HG02943 (cell line): ENCODE results near the gene DBN1.

Experiments
- ATAC-seq: cut with Tn5 transposase; IDR thresholded peaks from one replicate; pipeline ENCODE4 v1.9.1; 2021; ENCODE audit warnings: mild to moderate bottlenecking, low read depth, moderate library complexity; ENCODE audit not compliant: unreplicated experiment

Gene DBN1

DNA sequence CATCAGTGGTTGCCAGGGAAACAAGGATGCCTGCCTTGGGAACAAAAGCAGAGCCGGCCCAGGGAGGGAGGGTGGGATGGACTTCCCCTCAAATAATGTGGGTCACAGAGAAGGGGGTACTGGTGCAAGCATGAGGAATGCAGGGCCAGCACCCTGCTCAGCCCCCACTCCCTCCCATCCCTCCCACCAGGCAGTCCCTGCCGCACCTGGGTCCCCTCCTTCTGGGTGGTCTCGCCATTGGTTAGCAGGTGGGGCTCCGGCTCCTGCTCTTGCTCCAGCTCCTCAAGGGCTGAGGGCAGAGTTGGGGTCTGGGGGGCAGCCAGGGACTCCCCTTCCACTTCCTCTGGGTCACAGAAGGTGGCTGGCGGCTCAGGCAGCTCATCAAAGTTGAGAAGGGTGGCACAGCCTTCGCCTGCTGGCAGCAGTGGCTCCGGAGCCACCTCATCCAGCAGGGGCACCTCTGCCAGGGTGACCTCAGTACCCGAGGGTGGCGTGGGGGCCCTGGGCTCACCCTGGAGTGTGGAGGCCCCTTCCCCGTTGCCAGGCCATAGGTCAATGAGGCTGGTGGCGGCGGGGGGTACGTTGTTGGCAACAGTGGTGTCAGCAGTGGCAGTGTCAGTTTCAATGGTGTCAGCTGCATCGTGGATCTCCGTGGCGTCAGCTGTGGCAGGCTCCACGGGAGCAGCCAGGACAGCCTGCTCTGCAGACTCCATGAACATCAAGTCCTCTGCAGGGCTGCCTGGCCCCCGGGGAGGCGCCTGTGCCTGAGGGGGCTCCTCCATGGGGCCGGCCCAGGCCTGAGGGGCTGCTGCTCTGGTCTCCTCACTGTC is 15.4 kb downstream of the DBN1 start:
- ATAC-seq: no peak

DNA sequence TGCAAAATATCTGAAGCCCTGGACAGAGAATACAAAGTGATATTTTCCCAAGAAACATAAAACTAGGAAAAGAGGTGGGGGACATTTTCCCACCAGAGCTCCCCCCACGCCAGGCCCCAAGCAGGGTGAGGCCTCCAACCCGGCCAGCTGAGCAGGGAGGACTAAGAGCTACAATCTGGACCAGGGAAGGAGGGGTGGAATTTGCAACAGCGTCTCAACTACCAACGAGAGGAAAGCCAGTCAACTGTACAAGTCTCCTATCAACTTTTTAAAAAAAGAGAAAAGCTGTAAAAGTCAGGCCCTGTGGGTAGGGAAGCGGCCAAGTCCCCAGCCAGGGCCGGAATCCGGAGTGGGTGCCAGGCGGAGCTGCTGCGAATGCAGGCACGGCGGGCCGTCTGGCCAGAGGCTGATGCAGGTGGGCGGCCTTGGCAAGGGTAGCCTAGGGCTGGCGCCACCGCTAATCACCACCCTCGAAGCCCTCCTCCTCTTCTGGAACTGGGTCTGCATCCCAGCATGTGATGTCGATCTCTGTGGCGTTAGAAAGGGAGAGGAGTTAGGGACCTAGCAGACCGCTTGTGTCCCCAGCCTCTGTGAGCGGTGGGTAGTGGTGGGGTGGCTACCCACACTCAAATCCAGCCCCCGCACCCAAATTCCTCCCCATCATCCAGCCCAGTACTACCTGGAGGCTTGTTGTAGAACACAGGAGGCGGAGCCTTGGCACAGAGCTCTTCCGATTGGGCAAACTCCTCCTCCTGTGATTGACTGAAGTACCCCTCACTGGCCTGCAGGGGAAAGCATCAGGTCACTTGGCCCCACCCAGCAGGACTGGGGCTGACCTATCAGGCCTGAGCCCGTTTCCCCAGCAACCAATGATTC is 16.2 kb downstream of the DBN1 start:
- ATAC-seq: peak; percentile 32

DNA sequence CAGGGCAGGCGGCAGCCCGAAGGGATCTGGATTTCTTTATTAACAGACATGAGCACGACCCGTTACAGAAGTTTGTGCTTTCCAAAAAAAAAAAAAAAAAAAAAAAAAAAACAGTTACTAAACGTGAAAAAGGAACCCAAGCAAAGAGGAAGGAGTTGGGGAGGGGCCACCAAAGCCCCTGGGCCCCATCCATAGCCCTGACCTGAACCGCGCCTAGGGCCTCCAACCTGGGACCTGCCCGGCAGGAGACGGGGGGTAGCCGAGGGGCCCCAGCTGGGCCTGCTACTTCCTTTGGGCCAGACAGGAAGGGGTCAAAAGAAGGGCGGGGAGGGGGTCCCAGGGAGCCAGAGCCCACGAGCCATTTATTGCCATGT is 16.9 kb downstream of the DBN1 start:
- no peak for ATAC-seq

DNA sequence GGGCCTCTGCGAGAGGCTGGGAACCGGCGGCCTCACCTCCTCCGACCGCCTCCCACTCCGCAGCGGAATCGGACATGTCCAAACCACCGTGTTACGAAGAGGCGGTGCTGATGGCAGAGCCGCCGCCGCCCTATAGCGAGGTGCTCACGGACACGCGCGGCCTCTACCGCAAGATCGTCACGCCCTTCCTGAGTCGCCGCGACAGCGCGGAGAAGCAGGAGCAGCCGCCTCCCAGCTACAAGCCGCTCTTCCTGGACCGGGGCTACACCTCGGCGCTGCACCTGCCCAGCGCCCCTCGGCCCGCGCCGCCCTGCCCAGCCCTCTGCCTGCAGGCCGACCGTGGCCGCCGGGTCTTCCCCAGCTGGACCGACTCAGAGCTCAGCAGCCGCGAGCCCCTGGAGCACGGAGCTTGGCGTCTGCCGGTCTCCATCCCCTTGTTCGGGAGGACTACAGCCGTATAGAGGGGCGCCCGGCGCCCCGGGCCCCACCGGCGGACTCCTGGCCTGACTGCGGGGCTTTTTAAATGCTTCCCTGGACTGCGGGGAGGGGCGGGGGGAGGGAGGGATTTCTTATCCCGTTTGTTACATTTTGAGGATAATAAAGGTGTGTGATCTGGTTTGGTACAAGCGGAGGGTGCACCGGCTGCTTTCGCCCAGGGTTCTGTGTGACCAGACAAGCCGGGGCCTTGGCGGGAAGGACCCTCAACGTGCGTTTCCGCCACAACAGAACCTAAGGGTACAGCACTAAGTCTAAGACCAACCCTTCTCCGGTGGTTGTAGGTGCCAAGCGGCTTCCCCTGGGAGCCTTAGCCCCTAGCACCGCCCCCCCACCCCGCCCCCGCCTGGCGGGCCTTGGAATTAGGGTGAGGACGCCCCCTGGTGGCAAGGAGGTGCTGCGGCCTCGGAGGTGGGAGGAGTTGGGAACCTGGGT is 17.5 kb downstream of the DBN1 start:
- peak; percentile 22 for ATAC-seq

DNA sequence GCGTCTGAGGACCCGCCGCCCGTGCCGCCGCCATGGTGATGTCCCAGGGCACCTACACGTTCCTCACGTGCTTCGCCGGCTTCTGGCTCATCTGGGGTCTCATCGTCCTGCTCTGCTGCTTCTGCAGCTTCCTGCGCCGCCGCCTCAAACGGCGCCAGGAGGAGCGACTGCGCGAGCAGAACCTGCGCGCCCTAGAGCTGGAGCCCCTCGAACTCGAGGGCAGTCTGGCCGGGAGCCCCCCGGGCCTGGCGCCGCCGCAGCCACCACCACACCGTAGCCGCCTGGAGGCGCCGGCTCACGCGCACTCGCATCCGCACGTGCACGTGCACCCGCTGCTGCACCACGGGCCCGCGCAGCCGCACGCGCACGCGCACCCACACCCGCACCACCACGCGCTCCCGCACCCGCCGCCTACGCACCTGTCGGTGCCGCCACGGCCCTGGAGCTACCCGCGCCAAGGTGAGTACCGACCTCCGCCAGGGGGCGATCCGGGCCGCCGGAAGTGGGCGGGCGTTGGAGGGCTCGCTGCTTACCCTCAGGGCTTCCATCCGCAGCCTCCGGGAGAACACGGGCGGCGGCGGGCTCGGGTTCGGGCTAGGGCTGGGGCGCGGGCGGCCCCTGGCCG is 18.3 kb downstream of the DBN1 start:
- peak; percentile 34 for ATAC-seq

DNA sequence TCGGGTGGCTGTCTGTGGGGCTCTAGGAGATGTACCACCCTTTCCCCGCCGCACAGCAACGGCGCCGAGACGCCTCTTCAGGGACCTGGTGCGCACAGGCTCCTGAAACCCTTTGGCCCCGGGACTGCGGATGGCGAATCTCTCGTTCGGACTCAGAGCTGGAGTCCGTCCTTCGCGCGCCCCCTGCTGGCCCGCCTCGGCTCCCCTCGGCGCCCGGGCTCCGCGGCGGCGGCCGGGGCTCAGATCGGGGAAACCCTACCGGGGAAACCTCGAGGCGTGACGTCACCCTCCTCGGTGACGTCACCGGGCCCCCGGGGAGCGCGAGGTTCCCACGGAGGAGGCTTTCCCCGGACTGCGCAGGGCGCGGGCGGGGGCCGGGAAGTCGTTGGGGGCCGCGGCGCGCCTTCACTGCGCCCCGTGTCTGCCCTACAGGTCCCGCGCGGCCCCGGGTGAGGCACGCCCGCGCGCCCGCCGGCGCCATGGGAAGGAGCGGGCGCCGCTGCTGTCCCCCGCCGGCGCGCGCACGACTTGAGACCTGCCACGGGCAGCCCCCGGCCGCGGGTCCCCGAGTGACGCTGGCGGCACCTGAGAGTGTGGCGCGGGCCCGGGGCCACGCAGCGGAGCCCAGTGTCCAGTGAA is 18.9 kb downstream of the DBN1 start:
- peak; percentile 40 for ATAC-seq

DNA sequence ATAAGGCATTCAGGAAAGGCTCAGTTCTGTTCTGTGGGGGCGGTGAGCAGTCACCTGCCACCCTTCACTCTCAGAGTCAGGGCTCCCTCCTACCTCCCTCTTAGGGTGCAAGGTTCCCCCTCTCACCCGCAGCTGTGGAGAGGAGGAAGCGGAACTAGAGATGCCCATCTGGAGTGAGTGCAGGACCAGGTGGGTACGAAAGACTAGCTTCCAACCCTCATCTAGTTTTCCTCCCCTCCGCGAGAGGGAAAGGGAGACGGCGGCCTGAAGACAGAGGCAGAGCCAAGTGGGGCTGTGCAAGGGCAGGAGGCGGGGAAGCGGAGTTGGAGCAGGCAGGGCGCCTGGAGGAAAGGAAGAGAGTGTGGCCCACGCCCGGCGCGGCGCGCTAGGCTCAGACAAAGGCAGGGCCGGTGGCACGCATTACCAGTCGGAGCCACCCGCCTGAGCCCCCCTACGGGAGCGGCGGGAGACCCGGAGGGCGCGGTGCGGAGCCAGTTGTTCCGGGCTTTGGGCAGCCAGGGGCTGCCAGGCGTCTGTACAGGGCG is 19.5 kb downstream of the DBN1 start:
- ATAC-seq: peak; percentile 2

DNA sequence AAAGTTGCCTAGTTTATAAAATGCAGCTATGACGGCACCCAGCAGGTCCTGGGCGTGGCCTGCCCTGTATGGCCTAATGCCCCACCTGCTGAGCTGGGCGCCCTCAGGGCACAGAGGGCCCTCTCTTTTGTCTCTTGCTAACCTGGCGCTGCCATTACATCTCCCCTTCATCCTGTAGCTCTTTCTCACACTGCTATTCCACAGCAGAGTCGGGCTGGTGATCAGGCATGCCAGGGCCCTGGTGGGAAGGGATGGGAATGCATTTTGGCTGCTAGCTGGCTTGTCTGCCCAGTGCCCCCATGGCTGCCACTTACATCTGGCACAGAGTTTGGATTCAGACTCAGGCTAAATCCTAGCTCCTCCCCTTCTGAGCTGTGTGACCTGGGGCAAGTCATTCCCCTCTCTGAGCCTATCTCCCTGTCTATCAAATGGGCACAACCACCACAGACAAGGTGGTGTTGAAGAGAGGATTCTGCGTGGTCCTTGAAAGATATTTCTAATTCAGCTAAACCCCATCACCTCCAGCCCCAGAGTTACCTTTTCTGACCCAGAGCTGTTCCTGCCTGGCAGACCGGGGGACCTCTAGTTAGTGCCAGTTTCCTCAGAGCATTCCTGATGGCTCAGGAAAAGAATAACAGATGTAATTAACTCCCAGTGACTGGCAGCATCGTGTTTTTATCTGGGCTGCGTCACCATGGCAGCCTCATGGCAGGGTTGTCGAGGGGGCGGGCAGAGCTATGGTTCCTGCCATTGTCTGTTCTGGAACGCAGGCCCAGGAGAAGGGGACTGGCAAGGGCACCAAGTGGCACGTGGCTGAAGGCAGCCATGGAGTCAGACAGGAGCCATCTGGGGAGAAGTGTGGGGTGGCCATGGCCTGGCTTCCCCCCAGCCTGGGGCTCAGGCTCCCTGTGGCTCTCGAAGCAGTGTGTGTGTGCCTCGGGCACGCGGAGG is 20.5 kb downstream of the DBN1 start:
- no peak for ATAC-seq

DNA sequence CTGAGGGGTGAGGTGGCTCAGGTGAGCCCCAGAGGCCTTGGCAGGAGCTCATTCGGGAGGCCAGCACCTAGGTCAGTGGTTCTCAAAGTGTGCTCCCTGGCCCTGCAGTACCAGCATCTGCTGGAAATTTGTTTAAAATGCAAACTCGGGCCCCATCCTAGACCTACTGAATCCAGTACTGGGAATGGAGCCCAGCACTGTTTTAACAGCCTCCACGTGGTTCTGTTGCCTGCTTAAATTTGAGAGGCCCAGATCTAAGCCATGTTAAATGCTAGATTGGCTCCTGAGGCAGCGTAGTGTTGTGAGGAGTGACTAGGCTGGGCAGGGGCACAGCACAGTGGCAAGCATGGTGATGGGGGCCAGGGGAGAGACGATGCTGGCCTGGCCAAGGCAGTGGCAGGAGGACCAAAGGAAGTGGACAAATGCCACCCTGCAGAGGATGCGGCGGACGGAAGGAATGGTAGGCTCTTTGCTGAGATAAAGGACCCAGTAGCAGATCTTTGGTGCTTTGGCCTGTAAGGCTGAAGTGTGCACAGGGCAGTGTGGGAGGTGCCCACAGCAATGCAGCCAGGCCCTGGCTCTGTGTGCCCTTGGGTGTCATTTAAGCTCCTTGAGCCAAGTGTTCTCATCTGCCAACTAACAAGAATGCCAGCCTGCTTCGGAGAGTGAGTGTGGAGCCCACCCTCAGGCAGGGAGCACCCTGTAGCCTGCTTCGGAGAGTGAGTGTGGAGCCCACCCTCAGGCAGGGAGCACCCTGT is 22.6 kb downstream of the DBN1 start:
- no peak for ATAC-seq

DNA sequence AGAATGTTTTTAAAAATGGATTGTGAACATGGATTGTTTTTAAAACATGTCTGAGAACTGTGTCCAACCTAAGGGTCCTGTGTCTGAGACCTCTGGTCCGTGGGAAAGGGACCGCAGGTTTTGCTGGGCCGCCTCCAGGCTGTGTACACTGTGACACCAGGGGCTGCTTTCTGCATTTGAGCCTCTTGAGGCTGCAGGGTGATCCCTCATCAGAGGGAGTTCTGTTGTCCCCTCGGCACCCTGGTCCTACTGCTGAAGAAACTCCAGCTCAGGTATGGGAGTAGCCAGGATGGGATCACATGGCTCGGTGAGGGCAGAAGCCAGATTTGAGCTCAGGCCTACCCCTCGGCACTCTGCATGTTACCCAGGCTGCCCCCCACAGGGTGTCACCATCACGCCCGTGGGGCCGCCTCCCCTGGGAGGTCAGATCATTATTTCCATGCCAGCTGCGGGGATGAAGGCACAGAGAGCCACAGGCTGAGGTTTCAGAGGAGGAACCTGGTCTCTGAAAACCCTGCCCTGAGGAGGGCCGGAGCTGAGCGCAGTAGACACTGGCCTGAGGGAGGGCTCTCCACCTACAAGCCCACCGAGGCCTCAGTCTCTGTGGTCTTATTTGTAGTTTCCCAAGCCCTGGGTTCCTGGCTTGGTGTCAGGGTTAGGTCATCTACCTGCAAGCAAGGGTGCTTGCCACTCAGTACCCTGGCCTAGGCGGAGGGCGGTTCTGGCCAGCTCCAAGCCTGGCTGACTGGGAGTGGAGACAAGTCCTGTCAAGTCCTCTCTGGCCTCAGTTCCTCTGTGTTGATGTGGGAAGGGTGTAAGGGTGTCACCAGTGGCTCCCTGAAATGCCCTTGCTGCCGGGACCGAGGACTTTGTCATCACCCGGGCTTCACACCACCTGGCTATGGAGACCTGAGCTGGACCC is 24.0 kb downstream of the DBN1 start:
- no peak for ATAC-seq

DNA sequence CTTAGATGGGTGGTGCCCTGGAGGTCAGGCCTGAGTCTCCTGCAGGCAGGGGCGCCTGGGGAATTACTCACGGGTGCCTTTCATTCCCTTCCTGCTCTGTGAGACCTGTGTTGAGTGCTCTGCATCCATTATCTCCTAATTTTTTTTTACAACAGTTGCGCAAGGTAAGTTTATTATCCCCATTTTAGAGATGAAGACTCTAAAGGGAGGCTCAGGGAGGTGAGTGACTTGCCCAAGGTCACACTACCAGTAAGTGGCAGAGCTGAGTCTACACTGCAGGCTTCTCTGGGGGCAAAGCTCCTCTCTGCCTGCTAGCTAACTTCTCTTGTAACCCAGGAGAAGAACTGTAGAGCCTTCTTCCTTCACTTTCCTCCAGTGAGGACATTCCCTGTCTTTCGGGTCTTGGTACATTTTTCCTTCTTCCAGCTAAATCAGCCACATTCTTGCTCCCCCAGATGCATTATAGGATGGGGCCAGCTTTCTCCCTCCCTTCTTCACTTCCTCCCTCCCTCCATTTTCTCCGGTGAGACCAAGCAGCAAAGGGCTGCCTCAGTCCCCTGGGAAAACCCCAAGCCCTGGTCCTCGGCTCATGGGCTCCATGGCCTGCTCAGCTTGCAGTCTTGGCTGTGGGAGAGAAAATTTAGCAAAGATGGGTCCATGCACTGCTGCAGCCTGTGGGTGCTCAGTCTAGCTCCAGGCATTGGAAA is 25.0 kb downstream of the DBN1 start:
- ATAC-seq: no peak

DNA sequence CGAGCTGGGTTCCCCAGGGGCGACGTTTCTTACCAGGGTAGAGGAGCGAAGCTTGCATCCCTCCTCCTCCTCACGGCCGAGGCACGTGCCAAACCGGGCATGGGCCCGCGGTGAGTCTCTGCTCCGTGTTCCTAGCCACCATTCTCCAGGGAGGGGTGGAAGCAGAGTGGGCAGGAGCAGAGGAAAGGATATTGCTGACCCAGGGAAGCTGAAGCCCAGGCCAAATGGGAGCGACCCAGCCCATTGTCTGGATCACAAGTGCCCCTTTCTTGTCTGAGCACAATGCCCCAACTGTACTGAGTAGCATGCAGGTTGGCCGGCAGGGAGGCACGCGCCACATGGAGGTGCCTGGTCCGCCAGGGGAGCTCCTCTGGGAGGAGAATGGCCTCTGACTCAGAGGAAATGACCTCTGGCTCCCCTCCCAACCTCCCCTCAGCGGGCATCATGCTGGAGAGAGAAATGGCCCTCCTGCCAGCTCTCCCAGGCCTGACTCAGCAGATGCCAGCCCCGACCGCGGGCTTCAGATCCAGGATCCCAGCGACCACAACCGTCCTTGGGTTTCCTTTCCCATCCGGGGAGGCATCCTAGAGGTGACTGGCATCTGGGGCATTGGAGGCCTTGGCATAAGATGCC is 25.7 kb downstream of the DBN1 start:
- no peak for ATAC-seq

DNA sequence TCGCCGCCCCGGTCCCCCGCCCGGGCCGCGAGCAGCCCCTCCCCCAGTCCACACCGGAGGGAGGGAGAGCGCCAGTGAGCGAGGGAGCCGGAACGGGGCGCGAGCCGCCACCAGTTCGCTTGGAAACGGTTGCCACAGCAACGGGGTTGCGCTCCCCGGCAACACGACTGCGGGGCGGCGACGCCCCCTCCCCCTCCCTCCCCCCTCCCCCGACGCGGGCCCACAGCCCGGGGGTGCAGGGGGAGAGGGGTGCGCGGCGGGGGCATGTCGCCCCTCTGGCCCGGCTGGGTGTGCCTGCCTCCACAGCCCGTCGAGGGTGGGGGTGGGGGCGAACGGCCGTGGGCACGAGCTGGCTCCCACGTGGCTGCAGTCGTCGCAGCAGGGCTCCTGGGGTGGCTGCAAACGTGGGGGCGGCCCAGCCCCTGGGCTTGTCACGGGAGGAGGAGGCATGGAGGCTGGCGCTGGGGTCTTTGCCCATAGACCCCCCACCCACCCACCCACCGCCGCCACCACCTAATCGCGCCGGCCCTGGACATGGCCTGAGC is 26.3 kb downstream of the DBN1 start:
- ATAC-seq: no peak

DNA sequence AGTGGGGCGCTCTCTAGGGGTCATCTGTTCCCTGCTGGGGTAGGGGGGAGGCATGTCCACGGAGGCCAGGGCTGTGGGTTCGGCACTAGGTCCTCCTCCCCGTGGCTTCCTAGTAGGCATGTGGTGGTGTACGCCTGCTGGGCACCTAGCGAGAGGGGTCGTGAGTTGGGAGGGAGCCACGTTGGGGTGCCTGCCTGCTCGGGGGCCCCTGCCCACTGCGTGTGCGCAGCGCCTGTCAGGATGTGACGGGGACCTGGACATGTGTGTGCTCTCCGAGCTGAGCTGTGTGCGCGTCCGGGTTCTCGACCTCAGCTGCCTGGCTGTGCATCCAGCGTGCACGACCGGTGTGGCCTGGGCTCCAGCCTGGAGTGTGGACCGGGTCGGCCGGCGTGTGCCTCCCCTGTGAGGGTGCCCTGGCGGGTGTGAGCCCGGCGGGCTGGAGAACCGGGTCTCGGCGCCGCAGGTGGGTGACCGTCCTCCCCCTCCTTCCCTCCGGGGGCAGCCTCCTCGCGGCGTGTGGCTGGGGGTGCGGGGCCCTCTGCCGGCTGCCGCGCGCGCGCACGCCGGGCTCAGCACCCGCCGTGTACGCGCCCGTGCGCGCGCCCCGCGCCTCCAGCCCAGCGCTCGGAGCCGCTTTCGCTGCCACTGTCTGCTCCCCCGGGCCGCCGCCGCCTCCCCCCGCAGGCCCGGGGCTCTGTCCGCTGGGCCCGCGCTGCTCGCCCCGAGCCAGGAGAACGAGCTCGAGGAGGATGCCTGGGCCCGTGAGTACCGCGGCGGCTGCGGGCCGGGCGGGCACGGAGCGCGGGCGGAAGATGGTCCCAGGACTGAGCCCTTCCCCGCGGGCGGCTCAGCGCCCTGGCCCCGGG is 27.0 kb downstream of the DBN1 start, which contains the start of gene PRR7:
PRR7 (plus strand) TSS at position 615 of the 866 bp plus-strand sequence. CDS start 8,254 bp downstream, outside the sequence.
- no peak for ATAC-seq
